ENCODE data around the gene GATAD2B. TPM values are rescaled to one million over a fixed set of nuclear protein-coding genes. Genes with fewer than 3 reads are reported as not detected.

Gene GATAD2B
- total and polyA plus RNA-seq, 2 donors (not counting 1 experiment from before 2014, with no cell fraction given), result 4.8 to 5.2 TPM

GRCh38 chr1:153794624-153795329 is 128.0 kb downstream of the GATAD2B start:
- Histone ChIP-seq H4K20me1 (ENCODE audit: control insufficient read depth, extremely low read depth, insufficient read depth, low read length) (no peaks in the 10 kb centered on the region), H3K4me3 (replicated peaks in 1 of 4; ENCODE audit: control extremely low read depth in 1 of 4, insufficient read depth in 1 of 4, low read depth in 3 of 4, low read length in 4 of 4) (no peak overlapping the region), H2AFZ (ENCODE audit: low read length) (no peak overlapping the region), H3K9me3 (ENCODE audit: control insufficient read depth, insufficient read depth, low read depth, low read length) (no peaks in the 10 kb centered on the region), H3K36me3 (ENCODE audit: control insufficient read depth, insufficient read depth, low read length) (no peaks in the 10 kb centered on the region), H3K27me3 (ENCODE audit: control insufficient read depth, insufficient read depth, low read length) (no peaks in the 10 kb centered on the region), H3K9ac (ENCODE audit: insufficient read depth, low read length) (no peak overlapping the region), H3K79me2 (ENCODE audit: control insufficient read depth, insufficient read depth, low read length) (no peaks in the 10 kb centered on the region), H3K27ac (ENCODE audit: insufficient read depth, low read length) (no peak overlapping the region), H3K4me1 (ENCODE audit: control insufficient read depth, extremely low read depth, insufficient read depth, low read length) (peaks cover 16% of the 10 kb centered on the region), H3K4me2 (ENCODE audit: extremely low read depth, insufficient read depth, low read length) (no peak overlapping the region)
- TF ChIP-seq CTCF (conservative IDR thresholded peaks at IDR 0.05 in 1 of 2, IDR thresholded peaks at IDR 0.05 in 1 of 2; ENCODE audit: low read depth in 1 of 2, low read length in 2 of 2) (no peak), EZH2 (IDR thresholded peaks at IDR 0.05; ENCODE audit: low read length, missing control alignments) (no peak)
- DNase-seq (ENCODE audit: low read depth in 2 of 2), result no peak

GRCh38 chr1:153793973-153794615 is 128.7 kb downstream of the GATAD2B start:
- H3K79me2 ChIP-seq (ENCODE audit: control insufficient read depth, insufficient read depth, low read length), result no peaks in the 10 kb centered on the region
- H3K36me3 ChIP-seq (ENCODE audit: control insufficient read depth, insufficient read depth, low read length), result no peaks in the 10 kb centered on the region
- no peak overlapping the region for H3K4me3 ChIP-seq (replicated peaks in 1 of 4; ENCODE audit: control extremely low read depth in 1 of 4, insufficient read depth in 1 of 4, low read depth in 3 of 4, low read length in 4 of 4)
- DNase-seq (ENCODE audit: low read depth in 2 of 2), result no peak
- no peaks in the 10 kb centered on the region for H4K20me1 ChIP-seq (ENCODE audit: control insufficient read depth, extremely low read depth, insufficient read depth, low read length)
- H3K4me2 ChIP-seq (ENCODE audit: extremely low read depth, insufficient read depth, low read length), result no peak overlapping the region
- H2AFZ ChIP-seq (ENCODE audit: low read length), result no peak overlapping the region
- H3K9ac ChIP-seq (ENCODE audit: insufficient read depth, low read length), result no peak overlapping the region
- TF ChIP-seq CTCF (conservative IDR thresholded peaks at IDR 0.05 in 1 of 2, IDR thresholded peaks at IDR 0.05 in 1 of 2; ENCODE audit: low read depth in 1 of 2, low read length in 2 of 2), result no peak
- no peak for TF ChIP-seq EZH2 (IDR thresholded peaks at IDR 0.05; ENCODE audit: low read length, missing control alignments)
- H3K9me3 ChIP-seq (ENCODE audit: control insufficient read depth, insufficient read depth, low read depth, low read length), result no peaks in the 10 kb centered on the region
- no peaks in the 10 kb centered on the region for H3K27me3 ChIP-seq (ENCODE audit: control insufficient read depth, insufficient read depth, low read length)
- H3K4me1 ChIP-seq (ENCODE audit: control insufficient read depth, extremely low read depth, insufficient read depth, low read length), result peaks cover 18% of the 10 kb centered on the region
- H3K27ac ChIP-seq (ENCODE audit: insufficient read depth, low read length), result no peak overlapping the region

- Histone ChIP-seq H4K20me1 (ENCODE audit: control insufficient read depth, extremely low read depth, insufficient read depth, low read length) (no peaks in the 10 kb centered on the region), H3K27me3 (ENCODE audit: control insufficient read depth, insufficient read depth, low read length) (no peaks in the 10 kb centered on the region), H3K4me1 (ENCODE audit: control insufficient read depth, extremely low read depth, insufficient read depth, low read length) (peaks cover 18% of the 10 kb centered on the region), H3K4me2 (ENCODE audit: extremely low read depth, insufficient read depth, low read length) (no peak overlapping the region), H3K9me3 (ENCODE audit: control insufficient read depth, insufficient read depth, low read depth, low read length) (no peaks in the 10 kb centered on the region), H2AFZ (ENCODE audit: low read length) (no peak overlapping the region), H3K36me3 (ENCODE audit: control insufficient read depth, insufficient read depth, low read length) (no peaks in the 10 kb centered on the region), H3K79me2 (ENCODE audit: control insufficient read depth, insufficient read depth, low read length) (no peaks in the 10 kb centered on the region), H3K9ac (ENCODE audit: insufficient read depth, low read length) (no peak overlapping the region), H3K4me3 (replicated peaks in 1 of 4; ENCODE audit: control extremely low read depth in 1 of 4, insufficient read depth in 1 of 4, low read depth in 3 of 4, low read length in 4 of 4) (no peak overlapping the region), H3K27ac (ENCODE audit: insufficient read depth, low read length) (no peak overlapping the region)
- no peak for DNase-seq (ENCODE audit: low read depth in 2 of 2)
- TF ChIP-seq EZH2 (IDR thresholded peaks at IDR 0.05; ENCODE audit: low read length, missing control alignments) (no peak), CTCF (conservative IDR thresholded peaks at IDR 0.05 in 1 of 2, IDR thresholded peaks at IDR 0.05 in 1 of 2; ENCODE audit: low read depth in 1 of 2, low read length in 2 of 2) (no peak)
Observed at GRCh38 chr1:153793261-153793972, 129.4 kb downstream of the GATAD2B start.

Measured in fibroblast of lung (primary cell).